Measurements from ENCODE around the gene FAM219A.

The FAM219A gene

DNA sequence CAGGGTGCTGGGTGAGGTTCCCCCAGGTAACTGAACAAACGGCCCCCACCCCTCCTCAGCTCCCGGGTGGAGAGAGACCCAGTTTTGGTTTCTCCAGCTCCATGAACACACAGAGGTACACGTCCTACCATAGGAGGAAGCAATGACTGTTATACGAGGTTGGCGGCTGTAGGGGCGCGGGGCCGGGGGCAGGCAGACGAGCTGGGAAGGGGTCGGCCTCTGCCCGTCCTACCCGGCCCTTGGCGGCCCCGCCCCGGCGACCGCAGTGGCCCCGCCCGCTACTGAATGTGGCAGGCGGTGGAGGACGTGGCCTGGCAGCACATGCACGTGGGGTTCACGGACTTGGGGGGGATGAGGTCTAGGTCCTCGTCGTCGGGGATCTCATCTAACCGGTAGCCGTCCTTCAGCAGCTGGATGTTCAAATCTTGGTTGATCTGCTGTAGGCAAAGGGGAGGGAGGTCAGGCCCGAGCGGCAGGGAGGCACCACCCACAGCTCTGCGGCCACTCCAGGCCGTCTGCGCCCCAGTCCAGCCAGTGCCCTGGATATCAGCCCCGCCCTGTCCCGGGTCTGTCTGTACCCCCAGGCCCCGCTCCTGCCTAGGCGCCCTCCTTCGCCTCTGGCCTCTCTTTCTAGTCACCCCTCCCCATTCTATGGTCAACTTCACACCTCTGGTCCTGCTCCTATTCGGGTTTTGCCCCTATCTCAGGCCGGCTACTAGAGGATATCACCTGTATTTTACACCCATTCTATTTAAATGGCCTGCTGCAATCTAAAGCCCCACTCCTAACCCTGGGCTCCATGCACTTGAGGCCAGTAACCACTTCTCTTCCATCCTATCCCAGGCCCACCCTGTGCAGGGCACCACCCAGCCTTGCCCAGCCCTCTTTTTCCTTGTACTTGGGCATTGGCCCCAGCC is 57.4 kb downstream of the FAM219A start:
- H3K9me3 Mint-ChIP-seq = no peaks in the 10 kb centered on the region
- H3K36me3 Mint-ChIP-seq (ENCODE audit: low read depth) = no peaks in the 10 kb centered on the region
- H3K27me3 Mint-ChIP-seq (ENCODE audit: low read depth, poor library complexity) = peaks cover 3% of the 10 kb centered on the region
- no peak overlapping the region for H3K4me3 Mint-ChIP-seq
- TF ChIP-seq, protein P1, sequence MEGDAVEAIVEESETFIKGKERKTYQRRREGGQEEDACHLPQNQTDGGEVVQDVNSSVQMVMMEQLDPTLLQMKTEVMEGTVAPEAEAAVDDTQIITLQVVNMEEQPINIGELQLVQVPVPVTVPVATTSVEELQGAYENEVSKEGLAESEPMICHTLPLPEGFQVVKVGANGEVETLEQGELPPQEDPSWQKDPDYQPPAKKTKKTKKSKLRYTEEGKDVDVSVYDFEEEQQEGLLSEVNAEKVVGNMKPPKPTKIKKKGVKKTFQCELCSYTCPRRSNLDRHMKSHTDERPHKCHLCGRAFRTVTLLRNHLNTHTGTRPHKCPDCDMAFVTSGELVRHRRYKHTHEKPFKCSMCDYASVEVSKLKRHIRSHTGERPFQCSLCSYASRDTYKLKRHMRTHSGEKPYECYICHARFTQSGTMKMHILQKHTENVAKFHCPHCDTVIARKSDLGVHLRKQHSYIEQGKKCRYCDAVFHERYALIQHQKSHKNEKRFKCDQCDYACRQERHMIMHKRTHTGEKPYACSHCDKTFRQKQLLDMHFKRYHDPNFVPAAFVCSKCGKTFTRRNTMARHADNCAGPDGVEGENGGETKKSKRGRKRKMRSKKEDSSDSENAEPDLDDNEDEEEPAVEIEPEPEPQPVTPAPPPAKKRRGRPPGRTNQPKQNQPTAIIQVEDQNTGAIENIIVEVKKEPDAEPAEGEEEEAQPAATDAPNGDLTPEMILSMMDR (IDR thresholded peaks at IDR 0.05) = no peak
- no peak for DNase-seq
- no peaks in the 10 kb centered on the region for H3K4me1 Mint-ChIP-seq
- H3K27ac Mint-ChIP-seq = no peak overlapping the region

- DNase-seq = peak; percentile 26
- TF ChIP-seq, protein P1 (IDR thresholded peaks at IDR 0.05) = no peak
- no peak overlapping the region for H3K4me3 Mint-ChIP-seq
Measured at GRCh38 chr9:34400275-34400674, 58.1 kb downstream of the FAM219A start.

DNA sequence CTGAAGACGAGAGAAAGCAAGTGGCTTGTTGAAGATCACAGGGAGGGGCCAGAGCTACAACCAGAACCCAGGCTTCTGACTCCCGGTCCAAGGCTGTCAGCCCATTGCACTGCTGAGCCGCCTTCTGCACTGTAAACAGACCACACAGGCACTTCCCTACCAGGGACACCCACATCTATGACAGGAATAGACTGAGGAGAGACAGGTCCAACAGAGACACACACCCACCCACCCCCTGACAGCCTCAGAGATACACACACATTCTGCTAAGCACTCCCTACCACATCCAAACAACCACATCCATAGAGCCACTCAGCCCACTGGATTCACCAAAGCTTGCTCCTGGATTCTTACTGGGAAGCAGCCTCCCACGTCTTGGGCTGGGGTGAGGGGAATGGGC is 58.6 kb downstream of the FAM219A start:
- H3K27me3 Mint-ChIP-seq (ENCODE audit: low read depth, poor library complexity) = peaks cover 3% of the 10 kb centered on the region
- no peak overlapping the region for H3K27ac Mint-ChIP-seq
- no peak for DNase-seq
- H3K36me3 Mint-ChIP-seq (ENCODE audit: low read depth) = no peaks in the 10 kb centered on the region
- no peaks in the 10 kb centered on the region for H3K9me3 Mint-ChIP-seq
- TF ChIP-seq, protein P1 (IDR thresholded peaks at IDR 0.05) = no peak
- H3K4me3 Mint-ChIP-seq = no peak overlapping the region
- H3K4me1 Mint-ChIP-seq = no peaks in the 10 kb centered on the region

More at GRCh38 chr9:34400275-34400674, 58.1 kb downstream of the FAM219A start:
- peaks cover 3% of the 10 kb centered on the region for H3K27me3 Mint-ChIP-seq (ENCODE audit: low read depth, poor library complexity)
- H3K9me3 Mint-ChIP-seq = no peaks in the 10 kb centered on the region
- H3K4me1 Mint-ChIP-seq = no peaks in the 10 kb centered on the region
- H3K27ac Mint-ChIP-seq = no peak overlapping the region
- no peaks in the 10 kb centered on the region for H3K36me3 Mint-ChIP-seq (ENCODE audit: low read depth)

- Mint-ChIP-seq H3K9me3 (no peaks in the 10 kb centered on the region), H3K27me3 (ENCODE audit: low read depth, poor library complexity) (peaks cover 3% of the 10 kb centered on the region), H3K4me3 (no peak overlapping the region), H3K27ac (no peak overlapping the region), H3K36me3 (ENCODE audit: low read depth) (no peaks in the 10 kb centered on the region), H3K4me1 (no peaks in the 10 kb centered on the region)
- TF ChIP-seq, protein P1 (IDR thresholded peaks at IDR 0.05) = no peak
- no peak for DNase-seq
Measured at GRCh38 chr9:34398875-34399274, 59.5 kb downstream of the FAM219A start.

DNA sequence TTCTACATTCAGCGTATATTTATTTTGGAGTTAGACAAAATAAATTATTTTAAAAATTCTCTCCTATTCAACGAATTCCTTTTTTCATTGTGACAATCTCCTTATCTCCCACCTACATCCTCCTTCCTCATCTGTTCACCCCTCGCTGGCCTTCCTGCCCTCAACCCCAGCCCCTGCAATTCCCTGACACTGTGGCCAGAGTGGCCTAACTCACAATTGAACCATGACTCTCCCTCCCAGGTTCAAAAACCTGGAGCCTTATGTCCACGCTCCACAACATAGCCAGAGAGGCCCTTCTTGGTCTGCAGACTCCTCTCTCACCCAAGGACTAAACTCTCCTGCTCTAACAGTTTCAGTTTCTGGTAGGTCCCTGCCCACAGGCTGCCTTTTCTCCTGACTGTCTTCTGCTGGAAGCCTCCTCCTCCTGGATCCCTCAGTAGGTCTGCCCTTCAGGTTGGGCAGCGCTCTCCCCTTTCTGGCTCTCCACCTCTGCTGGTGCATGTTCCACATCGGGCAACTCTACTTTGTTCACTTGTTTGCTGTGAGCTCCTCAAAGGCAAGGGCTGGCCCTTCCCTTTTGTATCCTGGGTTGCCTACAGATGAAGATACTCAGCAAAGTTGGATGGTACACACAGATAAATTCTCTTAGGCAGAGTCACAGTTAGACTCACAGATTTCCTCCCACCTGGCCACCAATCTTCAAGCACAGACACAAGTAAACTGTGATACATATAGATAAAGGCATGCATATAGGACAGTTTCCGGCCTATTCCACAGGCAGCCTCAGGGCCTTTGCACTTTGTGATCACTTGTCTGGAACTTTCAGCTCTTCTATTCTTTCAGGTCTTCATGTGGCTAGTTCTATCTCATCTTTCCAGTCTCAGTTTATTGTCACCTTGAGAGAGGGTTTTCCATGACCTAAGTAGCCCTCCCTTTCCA is 61.8 kb downstream of the FAM219A start:
- Mint-ChIP-seq H3K4me1 (no peaks in the 10 kb centered on the region), H3K9me3 (no peaks in the 10 kb centered on the region), H3K36me3 (ENCODE audit: low read depth) (no peaks in the 10 kb centered on the region), H3K4me3 (no peak overlapping the region), H3K27ac (no peak overlapping the region), H3K27me3 (ENCODE audit: low read depth, poor library complexity) (peaks cover 13% of the 10 kb centered on the region)
- TF ChIP-seq, protein P1 (IDR thresholded peaks at IDR 0.05) = no peak
- no peak for DNase-seq
